ENCODE results near the gene BBC3.

The BBC3 gene

GRCh38 chr19:47240556-47240955 lies 9.6 kb upstream of the BBC3 start:
- no peak overlapping the region for H3K4ac ChIP-seq (ENCODE audit: low read depth, low read length)
- no peak for DNase-seq
- peaks cover 5% of the 10 kb centered on the region for H3K4me1 ChIP-seq (ENCODE audit: control insufficient read depth, low read depth, low read length)
- H3K79me1 ChIP-seq (ENCODE audit: low read length) = no peaks in the 10 kb centered on the region
- no peak overlapping the region for H3K4me3 ChIP-seq (ENCODE audit: low read length)
- H3K9ac ChIP-seq (ENCODE audit: low read length) = no peak overlapping the region
- WGBS (ENCODE audit: extremely low coverage, insufficient coverage, low lambda C conversion rate) = no CpG with 5 or more reads among the region's 6 CpGs
- H2AK5ac ChIP-seq (ENCODE audit: low read length) = no peak overlapping the region
- H3K23ac ChIP-seq (ENCODE audit: low read length) = no peak overlapping the region
- no peak overlapping the region for H4K5ac ChIP-seq (ENCODE audit: low read length)
- no peak overlapping the region for H4K8ac ChIP-seq (ENCODE audit: low read depth, low read length)
- H3K56ac ChIP-seq (ENCODE audit: low read length) = peak overlapping the region; percentile 58
- no peak overlapping the region for H2BK120ac ChIP-seq (ENCODE audit: low read depth, low read length)
- H3K79me2 ChIP-seq (ENCODE audit: control insufficient read depth, insufficient read depth, low read length) = no peaks in the 10 kb centered on the region
- H2BK5ac ChIP-seq (ENCODE audit: low read length) = no peak overlapping the region
- H3K36me3 ChIP-seq (ENCODE audit: control insufficient read depth, insufficient read depth, low read length) = no peaks in the 10 kb centered on the region
- H3K27me3 ChIP-seq (ENCODE audit: insufficient read depth, low read length, poor library complexity) = peaks cover 8% of the 10 kb centered on the region
- H3K18ac ChIP-seq (ENCODE audit: low read length) = no peak overlapping the region
- no peak overlapping the region for H2BK15ac ChIP-seq (replicated peaks; ENCODE audit: low read depth)
- H3K27ac ChIP-seq (ENCODE audit: low read depth, low read length) = no peak overlapping the region
- no peak overlapping the region for H3K4me2 ChIP-seq (ENCODE audit: low read length)

GRCh38 chr19:47239610-47240296 lies 8.8 kb upstream of the BBC3 start:
- no CpG with 5 or more reads among the region's 62 CpGs for WGBS (ENCODE audit: extremely low coverage, insufficient coverage, low lambda C conversion rate)

GRCh38 chr19:47239152-47239551 lies 8.2 kb upstream of the BBC3 start:
- H2BK120ac ChIP-seq (ENCODE audit: low read depth, low read length) = no peak overlapping the region
- H3K27me3 ChIP-seq (ENCODE audit: insufficient read depth, low read length, poor library complexity) = peaks cover 8% of the 10 kb centered on the region
- H3K4ac ChIP-seq (ENCODE audit: low read depth, low read length) = no peak overlapping the region
- peaks cover 5% of the 10 kb centered on the region for H3K4me1 ChIP-seq (ENCODE audit: control insufficient read depth, low read depth, low read length)
- no peak overlapping the region for H4K8ac ChIP-seq (ENCODE audit: low read depth, low read length)
- H3K79me1 ChIP-seq (ENCODE audit: low read length) = no peaks in the 10 kb centered on the region
- H4K5ac ChIP-seq (ENCODE audit: low read length) = no peak overlapping the region
- no peak overlapping the region for H3K27ac ChIP-seq (ENCODE audit: low read depth, low read length)
- H3K36me3 ChIP-seq (ENCODE audit: control insufficient read depth, insufficient read depth, low read length) = no peaks in the 10 kb centered on the region
- H3K79me2 ChIP-seq (ENCODE audit: control insufficient read depth, insufficient read depth, low read length) = no peaks in the 10 kb centered on the region
- no peak overlapping the region for H2BK15ac ChIP-seq (replicated peaks; ENCODE audit: low read depth)
- H3K9ac ChIP-seq (ENCODE audit: low read length) = peak overlapping the region; percentile 37
- H2BK5ac ChIP-seq (ENCODE audit: low read length) = no peak overlapping the region
- peak overlapping the region; percentile 9 for H3K18ac ChIP-seq (ENCODE audit: low read length)
- no peak overlapping the region for H2AK5ac ChIP-seq (ENCODE audit: low read length)
- no peak overlapping the region for H3K4me2 ChIP-seq (ENCODE audit: low read length)
- no peak overlapping the region for H3K4me3 ChIP-seq (ENCODE audit: low read length)
- no peak for DNase-seq
- WGBS (ENCODE audit: extremely low coverage, insufficient coverage, low lambda C conversion rate) = no CpG with 5 or more reads among the region's 16 CpGs
- no peak overlapping the region for H3K23ac ChIP-seq (ENCODE audit: low read length)
- H3K56ac ChIP-seq (ENCODE audit: low read length) = peak overlapping the region; percentile 73

More at GRCh38 chr19:47239610-47240296, 8.8 kb upstream of the BBC3 start:
- Histone ChIP-seq H3K4ac (ENCODE audit: low read depth, low read length) (no peak overlapping the region), H3K18ac (ENCODE audit: low read length) (peak overlapping the region; percentile 9), H3K56ac (ENCODE audit: low read length) (no peak overlapping the region), H3K79me2 (ENCODE audit: control insufficient read depth, insufficient read depth, low read length) (no peaks in the 10 kb centered on the region), H2BK120ac (ENCODE audit: low read depth, low read length) (no peak overlapping the region), H3K27ac (ENCODE audit: low read depth, low read length) (no peak overlapping the region), H4K8ac (ENCODE audit: low read depth, low read length) (no peak overlapping the region), H2BK5ac (ENCODE audit: low read length) (no peak overlapping the region), H2BK15ac (replicated peaks; ENCODE audit: low read depth) (no peak overlapping the region), H3K23ac (ENCODE audit: low read length) (no peak overlapping the region), H3K36me3 (ENCODE audit: control insufficient read depth, insufficient read depth, low read length) (no peaks in the 10 kb centered on the region), H3K27me3 (ENCODE audit: insufficient read depth, low read length, poor library complexity) (peaks cover 8% of the 10 kb centered on the region), H2AK5ac (ENCODE audit: low read length) (no peak overlapping the region), H4K5ac (ENCODE audit: low read length) (no peak overlapping the region), H3K4me2 (ENCODE audit: low read length) (no peak overlapping the region), H3K4me1 (ENCODE audit: control insufficient read depth, low read depth, low read length) (peaks cover 5% of the 10 kb centered on the region), H3K9ac (ENCODE audit: low read length) (no peak overlapping the region), H3K4me3 (ENCODE audit: low read length) (no peak overlapping the region), H3K79me1 (ENCODE audit: low read length) (no peaks in the 10 kb centered on the region)
- no peak for DNase-seq

- H2BK120ac ChIP-seq (ENCODE audit: low read depth, low read length) = no peak overlapping the region
- H3K9ac ChIP-seq (ENCODE audit: low read length) = no peak overlapping the region
- no peak overlapping the region for H3K23ac ChIP-seq (ENCODE audit: low read length)
- WGBS (ENCODE audit: extremely low coverage, insufficient coverage, low lambda C conversion rate) = no CpG with 5 or more reads among the region's 12 CpGs
- H2BK5ac ChIP-seq (ENCODE audit: low read length) = no peak overlapping the region
- no peaks in the 10 kb centered on the region for H3K4me1 ChIP-seq (ENCODE audit: control insufficient read depth, low read depth, low read length)
- H3K4ac ChIP-seq (ENCODE audit: low read depth, low read length) = no peak overlapping the region
- no peak for DNase-seq
- H3K4me2 ChIP-seq (ENCODE audit: low read length) = no peak overlapping the region
- H2AK5ac ChIP-seq (ENCODE audit: low read length) = no peak overlapping the region
- H3K36me3 ChIP-seq (ENCODE audit: control insufficient read depth, insufficient read depth, low read length) = no peaks in the 10 kb centered on the region
- H3K27me3 ChIP-seq (ENCODE audit: insufficient read depth, low read length, poor library complexity) = peaks cover 8% of the 10 kb centered on the region
- H3K18ac ChIP-seq (ENCODE audit: low read length) = no peak overlapping the region
- H3K27ac ChIP-seq (ENCODE audit: low read depth, low read length) = no peak overlapping the region
- no peak overlapping the region for H2BK15ac ChIP-seq (replicated peaks; ENCODE audit: low read depth)
- no peaks in the 10 kb centered on the region for H3K79me2 ChIP-seq (ENCODE audit: control insufficient read depth, insufficient read depth, low read length)
- H3K4me3 ChIP-seq (ENCODE audit: low read length) = no peak overlapping the region
- no peaks in the 10 kb centered on the region for H3K79me1 ChIP-seq (ENCODE audit: low read length)
- no peak overlapping the region for H4K5ac ChIP-seq (ENCODE audit: low read length)
- H4K8ac ChIP-seq (ENCODE audit: low read depth, low read length) = no peak overlapping the region
- H3K56ac ChIP-seq (ENCODE audit: low read length) = no peak overlapping the region
These were observed 5.2 kb upstream of the BBC3 start for GRCh38 chr19:47236072-47236675.

GRCh38 chr19:47232422-47233211 lies 1.6 kb upstream of the BBC3 start:
- no peaks in the 10 kb centered on the region for H3K36me3 ChIP-seq (ENCODE audit: control insufficient read depth, insufficient read depth, low read length)
- peak overlapping the region; percentile 78 for H2AK5ac ChIP-seq (ENCODE audit: low read length)
- H3K4me1 ChIP-seq (ENCODE audit: control insufficient read depth, low read depth, low read length) = peaks cover 8% of the 10 kb centered on the region
- H3K18ac ChIP-seq (ENCODE audit: low read length) = no peak overlapping the region
- no peak overlapping the region for H3K4ac ChIP-seq (ENCODE audit: low read depth, low read length)
- H4K8ac ChIP-seq (ENCODE audit: low read depth, low read length) = no peak overlapping the region
- no peak overlapping the region for H3K4me3 ChIP-seq (ENCODE audit: low read length)
- H4K5ac ChIP-seq (ENCODE audit: low read length) = no peak overlapping the region
- peak overlapping the region; percentile 22 for H3K9ac ChIP-seq (ENCODE audit: low read length)
- peak overlapping the region; percentile 35 for H2BK5ac ChIP-seq (ENCODE audit: low read length)
- H3K56ac ChIP-seq (ENCODE audit: low read length) = peak overlapping the region; percentile 73
- no peaks in the 10 kb centered on the region for H3K27me3 ChIP-seq (ENCODE audit: insufficient read depth, low read length, poor library complexity)
- H3K27ac ChIP-seq (ENCODE audit: low read depth, low read length) = peak overlapping the region; percentile 1
- WGBS (ENCODE audit: extremely low coverage, insufficient coverage, low lambda C conversion rate) = no CpG with 5 or more reads among the region's 16 CpGs
- H3K23ac ChIP-seq (ENCODE audit: low read length) = peak overlapping the region; percentile 6
- DNase-seq = no peak
- no peak overlapping the region for H2BK120ac ChIP-seq (ENCODE audit: low read depth, low read length)
- H2BK15ac ChIP-seq (replicated peaks; ENCODE audit: low read depth) = no peak overlapping the region
- peaks cover 10% of the 10 kb centered on the region for H3K79me1 ChIP-seq (ENCODE audit: low read length)
- no peak overlapping the region for H3K4me2 ChIP-seq (ENCODE audit: low read length)
- H3K79me2 ChIP-seq (ENCODE audit: control insufficient read depth, insufficient read depth, low read length) = peaks cover 11% of the 10 kb centered on the region

Measured in mesendoderm (in vitro differentiated cells).